PC-3 (cell line): ENCODE results near the gene CA10. TPM values are rescaled to one million over a fixed set of nuclear protein-coding genes. Genes with fewer than 3 reads are reported as not detected.

Experiments used
- ATAC-seq: fragments of 200-7000 bp; cut with Tn5 transposase; 2 replicates; pipeline ENCODE4 v1.9.1; 2020; ENCODE audit warnings: mild to moderate bottlenecking, moderate library complexity
- BruUV-seq: library from RNA; stranded (reverse); fragments of 400-500 nt; replicated peaks from 2 replicates; lab custom pipeline; 2021; lab: Mats Ljungman, UMichigan
- CTCF ChIA-PET: fragments of 300-600 bp; sonication (Branson Sonifier 250); formaldehyde crosslinking; loops from one replicate; lab custom pipeline; 2022; ENCODE audit warnings: antibody characterized with exemption; lab: Charles Lee
- POLR2A ChIA-PET: fragments of 300-600 bp; sonication (Branson Sonifier 250); formaldehyde crosslinking; loops from one replicate; lab custom pipeline; 2022; ENCODE audit warnings: antibody characterized with exemption; ENCODE audit not compliant: unreplicated experiment; lab: Charles Lee
- DNase-seq: peaks from one replicate; pipeline ENCODE4 v3.0.0-alpha.2; 2015
- H2AFZ ChIP-seq: fragments of 300-600 bp; sonication (generic); 2 replicates; pipeline ENCODE4 v1.6.0; 2016; ENCODE audit warnings: antibody characterized with exemption, low read length
- H3F3A ChIP-seq: fragments of 300-600 bp; sonication (generic); one replicate; pipeline ENCODE4 v1.6.0; 2017; ENCODE audit warnings: antibody characterized with exemption, low read length, control low read depth, mild to moderate bottlenecking; ENCODE audit not compliant: unreplicated experiment
- H3K27ac ChIP-seq: fragments of 300-600 bp; sonication (generic); 2 replicates; pipeline ENCODE4 v1.5.1; 2016; ENCODE audit warnings: mild to moderate bottlenecking, low read length
- H3K27me3 ChIP-seq: fragments of 300-600 bp; sonication (generic); 2 replicates; pipeline ENCODE4 v1.6.1; 2016; ENCODE audit warnings: low read length, mixed read lengths
- H3K36me3 ChIP-seq: fragments of 300-600 bp; sonication (generic); 2 replicates; pipeline ENCODE4 v1.6.1; 2016; ENCODE audit warnings: low read depth, mixed run types, low read length, mixed read lengths
- H3K4me1 ChIP-seq: fragments of 300-600 bp; sonication (generic); 2 replicates; pipeline ENCODE4 v1.5.1; 2016; ENCODE audit warnings: low read length; ENCODE audit not compliant: insufficient read depth
- H3K4me2 ChIP-seq: fragments of 300-600 bp; sonication (generic); 2 replicates; pipeline ENCODE4 v1.6.0; 2016; ENCODE audit warnings: low read length
- H3K4me3 ChIP-seq: fragments of 300-600 bp; sonication (generic); 2 replicates; pipeline ENCODE4 v1.5.1; 2016; ENCODE audit warnings: mild to moderate bottlenecking, low read length, mixed read lengths
- H3K79me2 ChIP-seq: fragments of 300-600 bp; sonication (generic); 2 replicates; pipeline ENCODE4 v1.6.1; 2017; ENCODE audit warnings: low read length, mixed read lengths
- H3K9ac ChIP-seq: fragments of 300-600 bp; sonication (generic); 2 replicates; pipeline ENCODE4 v1.6.0; 2016; ENCODE audit warnings: mild to moderate bottlenecking, low read length
- H3K9me2 ChIP-seq: fragments of 300-600 bp; sonication (generic); replicated peaks from 2 replicates; pipeline ENCODE4 v1.6.1; 2016; ENCODE audit warnings: mixed run types, low read length, mixed read lengths
- H3K9me3 ChIP-seq: fragments of 300-600 bp; sonication (generic); 2 replicates; pipeline ENCODE4 v1.6.1; 2016; ENCODE audit warnings: low read length, mixed read lengths
- H4K20me1 ChIP-seq: fragments of 300-600 bp; sonication (generic); 2 replicates; pipeline ENCODE4 v1.6.1; 2016; ENCODE audit warnings: low read length, mixed read lengths
- EZH2 ChIP-seq: fragments of 300-600 bp; sonication (generic); IDR thresholded peaks from one replicate; pipeline ENCODE4 v1.6.1; 2017; ENCODE audit warnings: antibody characterized with exemption, mild to moderate bottlenecking, low read length; ENCODE audit not compliant: unreplicated experiment
- EZH2phosphoT487 ChIP-seq: fragments of 300-600 bp; sonication (generic); IDR thresholded peaks from 2 replicates; pipeline ENCODE4 v1.6.1; 2018; ENCODE audit warnings: mild to moderate bottlenecking, antibody characterized with exemption, low read length, borderline replicate concordance
- intact Hi-C: fragments of 100-400 bp; cut with micrococcal nuclease; formaldehyde crosslinking; loops from 2 replicates; pipeline ENCODE4 v1.9.0; 2023
- total RNA-seq: library from RNA; depleted of rRNA; stranded (reverse); fragments of >200 nt; gene quantifications from 2 replicates; pipeline ENCODE4 v1.2.3, GENCODE V29; 2014
- TF ChIP-seq, protein P1 (sequence below): fragments of 300-600 bp; sonication (generic); conservative IDR thresholded peaks from 2 replicates; pipeline ENCODE4 v1.5.1; 2017; ENCODE audit warnings: antibody characterized with exemption, low read depth, mild to moderate bottlenecking, low read length

CA10 gene
- total RNA-seq, 1 experiment from 2014 or later: not detected

- Histone ChIP-seq H3K9ac (no peak overlapping the region), H4K20me1 (no peaks in the 10 kb centered on the region), H3K27me3 (no peaks in the 10 kb centered on the region), H3K9me2 (no peaks in the 10 kb centered on the region), H3K79me2 (no peaks in the 10 kb centered on the region), H3K9me3 (peaks cover 16% of the 10 kb centered on the region), H3K4me2 (no peak overlapping the region), H3K4me3 (no peak overlapping the region), H3K27ac (no peak overlapping the region), H3K4me1 (no peaks in the 10 kb centered on the region), H2AFZ (no peak overlapping the region), H3K36me3 (no peaks in the 10 kb centered on the region), H3F3A (no peaks in the 10 kb centered on the region)
- no peak for ATAC-seq
- intact Hi-C loops: no loop called here
- no TSS peak for BruUV-seq
- ChIA-PET CTCF (no interaction called here), POLR2A (no interaction called here)
- DNase-seq: no peak
- TF ChIP-seq, protein P1, sequence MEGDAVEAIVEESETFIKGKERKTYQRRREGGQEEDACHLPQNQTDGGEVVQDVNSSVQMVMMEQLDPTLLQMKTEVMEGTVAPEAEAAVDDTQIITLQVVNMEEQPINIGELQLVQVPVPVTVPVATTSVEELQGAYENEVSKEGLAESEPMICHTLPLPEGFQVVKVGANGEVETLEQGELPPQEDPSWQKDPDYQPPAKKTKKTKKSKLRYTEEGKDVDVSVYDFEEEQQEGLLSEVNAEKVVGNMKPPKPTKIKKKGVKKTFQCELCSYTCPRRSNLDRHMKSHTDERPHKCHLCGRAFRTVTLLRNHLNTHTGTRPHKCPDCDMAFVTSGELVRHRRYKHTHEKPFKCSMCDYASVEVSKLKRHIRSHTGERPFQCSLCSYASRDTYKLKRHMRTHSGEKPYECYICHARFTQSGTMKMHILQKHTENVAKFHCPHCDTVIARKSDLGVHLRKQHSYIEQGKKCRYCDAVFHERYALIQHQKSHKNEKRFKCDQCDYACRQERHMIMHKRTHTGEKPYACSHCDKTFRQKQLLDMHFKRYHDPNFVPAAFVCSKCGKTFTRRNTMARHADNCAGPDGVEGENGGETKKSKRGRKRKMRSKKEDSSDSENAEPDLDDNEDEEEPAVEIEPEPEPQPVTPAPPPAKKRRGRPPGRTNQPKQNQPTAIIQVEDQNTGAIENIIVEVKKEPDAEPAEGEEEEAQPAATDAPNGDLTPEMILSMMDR: no peak
- TF ChIP-seq EZH2phosphoT487 (no peak), EZH2 (no peak)
Measured at GRCh38 chr17:51937264-51937663, 221.2 kb downstream of the CA10 start.

DNA sequence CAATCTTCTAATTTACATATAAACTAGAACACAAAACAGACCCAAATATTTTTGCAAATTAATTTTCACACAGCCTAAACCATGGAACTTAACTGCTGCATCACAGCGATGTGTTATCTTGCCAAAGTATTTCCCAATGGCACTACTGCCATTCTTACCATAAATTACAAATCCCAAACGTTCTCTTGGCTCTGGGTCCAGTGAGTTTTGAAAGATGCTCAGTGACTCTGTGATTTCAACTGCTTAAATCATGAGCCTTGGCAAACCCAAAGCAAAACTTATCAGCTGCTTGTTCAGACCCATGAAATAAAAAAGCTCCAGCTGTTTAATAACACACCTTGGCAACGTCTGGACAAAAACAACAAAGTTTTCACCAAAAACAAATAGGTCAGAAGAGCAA lies 223.0 kb downstream of the CA10 start:
- intact Hi-C loops: no loop called here
- H3K9me2 ChIP-seq: no peaks in the 10 kb centered on the region
- no peak overlapping the region for H3K4me3 ChIP-seq
- no peaks in the 10 kb centered on the region for H4K20me1 ChIP-seq
- POLR2A ChIA-PET: no interaction called here
- no peaks in the 10 kb centered on the region for H3K27me3 ChIP-seq
- no peak overlapping the region for H3K27ac ChIP-seq
- no peaks in the 10 kb centered on the region for H3K79me2 ChIP-seq
- BruUV-seq: no TSS peak
- ATAC-seq (no peak), DNase-seq (no peak)
- no peak overlapping the region for H3K4me2 ChIP-seq
- TF ChIP-seq, protein P1: no peak
- TF ChIP-seq EZH2 (no peak), EZH2phosphoT487 (no peak)
- H2AFZ ChIP-seq: no peak overlapping the region
- 0 out of 2 replicates have a peak, but pooled peaks cover 11% of the 10 kb centered on the region for H3K9me3 ChIP-seq
- H3K36me3 ChIP-seq: no peaks in the 10 kb centered on the region
- no peak overlapping the region for H3K9ac ChIP-seq
- H3K4me1 ChIP-seq: no peaks in the 10 kb centered on the region
- H3F3A ChIP-seq: no peaks in the 10 kb centered on the region
- CTCF ChIA-PET: no interaction called here

GRCh38 chr17:51933647-51934046 lies 224.9 kb downstream of the CA10 start:
- ChIA-PET CTCF (no interaction called here), POLR2A (no interaction called here)
- TF ChIP-seq EZH2phosphoT487: no peak
- TF ChIP-seq, protein P1: no peak
- TF ChIP-seq EZH2: no peak
- no peaks in the 10 kb centered on the region for H3F3A ChIP-seq
- H3K4me2 ChIP-seq: no peak overlapping the region
- H3K9ac ChIP-seq: no peak overlapping the region
- 0 out of 2 replicates have a peak, but pooled peaks cover 9% of the 10 kb centered on the region for H3K9me3 ChIP-seq
- BruUV-seq: no TSS peak
- DNase-seq (no peak), ATAC-seq (no peak)
- 0 out of 2 replicates have a peak, but pooled peaks cover 2% of the 10 kb centered on the region for H3K27me3 ChIP-seq
- intact Hi-C loops: no loop called here
- no peak overlapping the region for H2AFZ ChIP-seq
- H3K4me1 ChIP-seq: no peaks in the 10 kb centered on the region
- no peaks in the 10 kb centered on the region for H3K79me2 ChIP-seq
- H3K27ac ChIP-seq: no peak overlapping the region
- no peaks in the 10 kb centered on the region for H4K20me1 ChIP-seq
- H3K36me3 ChIP-seq: no peaks in the 10 kb centered on the region
- no peaks in the 10 kb centered on the region for H3K9me2 ChIP-seq
- no peak overlapping the region for H3K4me3 ChIP-seq
